Head of caudate nucleus (tissue), 42 donors: ENCODE results near the gene CBY3.
"Not testable (repeated sequence)": the region's sequence is repeated elsewhere in the genome, so short reads cannot be mapped to it uniquely, and the experiment has no call there.

Experiments used
- DNase-seq, 42 donors: peaks; one replicate each; pipeline versions ENCODE4 v3.0.0 to v3.0.0-alpha.2; 2020 to 2021; ENCODE audit warnings: mixed read lengths in 7 of 42
- intact Hi-C: fragments of 100-400 bp; cut with DNase I; formaldehyde crosslinking; loops from one replicate; pipeline ENCODE4 v1.15.0; 2022

Gene CBY3

DNA sequence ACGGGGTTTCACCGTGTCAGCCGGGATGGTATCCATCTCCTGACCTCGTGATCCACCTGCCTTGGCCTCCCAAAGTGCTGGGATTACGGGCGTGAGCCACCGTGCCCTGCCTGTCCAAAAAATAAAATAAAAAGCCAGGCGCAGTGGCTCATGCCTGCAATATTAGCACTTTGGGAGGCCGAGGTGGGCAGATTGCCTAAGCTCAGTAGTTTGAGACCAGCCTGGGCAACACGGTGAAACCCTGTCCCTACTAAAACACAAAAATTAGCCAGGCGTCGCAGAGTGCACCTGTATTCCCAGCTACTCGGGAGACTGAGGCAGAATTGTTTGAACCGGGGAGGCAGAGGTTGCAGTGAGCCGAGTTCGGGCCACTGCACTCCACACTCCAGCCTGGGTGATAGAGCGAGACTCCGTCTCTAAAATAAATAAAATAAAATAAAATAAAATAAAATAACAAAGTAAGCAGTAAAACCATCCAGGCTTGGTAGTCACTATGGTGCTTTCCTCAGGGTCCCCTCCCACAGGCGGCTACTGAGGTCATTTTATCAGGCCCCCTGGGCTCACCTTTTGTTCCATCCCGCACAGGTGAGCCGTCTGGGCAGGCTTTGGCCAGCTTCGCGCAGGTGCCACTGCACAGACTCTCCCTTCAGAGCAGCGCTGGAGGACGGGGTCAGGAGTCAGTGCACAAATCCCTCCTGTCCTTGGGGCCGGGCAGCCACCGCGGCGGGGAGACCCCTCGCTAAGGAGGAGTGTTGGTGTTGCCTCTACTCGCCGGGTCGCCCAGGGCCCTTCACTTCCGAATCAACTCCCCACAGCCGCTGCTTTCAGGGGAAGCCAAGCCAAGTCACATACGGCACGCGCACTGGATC lies 47.1 kb downstream of the CBY3 start:
- intact Hi-C loops, DNase-seq: not testable (repeated sequence)
